IMR-90 (cell line): ENCODE results near the gene ISM2. TPM values are rescaled to one million over a fixed set of nuclear protein-coding genes. Genes with fewer than 3 reads are reported as not detected.
A peak's percentile ranks its signal among the peaks of the same experiment; 100 is the strongest.

Experiments used
- ATAC-seq: fragments of 200-7000 bp; cut with Tn5 transposase; 2 replicates; pipeline ENCODE4 v1.9.1; 2020; ENCODE audit warnings: low read depth, mild to moderate bottlenecking, moderate library complexity
- BruUV-seq: library from RNA; stranded (reverse); fragments of 400-500 nt; replicated peaks from 2 replicates; lab custom pipeline; 2021; lab: Mats Ljungman, UMichigan
- CTCF ChIA-PET: fragments of 300-600 bp; formaldehyde crosslinking; extraction: SDS; loops from one replicate; lab custom pipeline; 2021; ENCODE audit warnings: antibody characterized with exemption; lab: Yijun Ruan, JAX
- POLR2A ChIA-PET: fragments of 300-600 bp; sonication (Branson Sonifier 250); formaldehyde crosslinking; loops from one replicate; lab custom pipeline; 2022; ENCODE audit warnings: antibody characterized with exemption; ENCODE audit not compliant: unreplicated experiment; lab: Charles Lee
- DNase-seq: peaks from one replicate; pipeline ENCODE4 v3.0.0; 2013
- H2AFZ ChIP-seq: replicated peaks from 2 replicates; pipeline ENCODE3; 2013; ENCODE audit warnings: low read length, mild to moderate bottlenecking; ENCODE audit not compliant: poor library complexity
- H2AK5ac ChIP-seq: 2 replicates; pipeline ENCODE4 v1.6.1; 2013; ENCODE audit warnings: low read depth, low read length, inconsistent platforms
- H2AK9ac ChIP-seq: replicated peaks from 2 replicates; pipeline ENCODE3; 2013; ENCODE audit warnings: mild to moderate bottlenecking, low read depth, low read length, moderate library complexity; ENCODE audit not compliant: poor library complexity
- H2BK120ac ChIP-seq: 2 replicates; pipeline ENCODE4 v1.6.1; 2013; ENCODE audit warnings: low read depth, low read length, inconsistent platforms
- H2BK15ac ChIP-seq: 3 replicates; pipeline ENCODE4 v1.6.1; 2013; ENCODE audit warnings: low read depth, low read length, inconsistent platforms
- H2BK20ac ChIP-seq: 2 replicates; pipeline ENCODE4 v1.6.1; 2013; ENCODE audit warnings: low read depth, mild to moderate bottlenecking, inconsistent platforms, low read length, moderate library complexity
- H2BK5ac ChIP-seq: 2 replicates; pipeline ENCODE4 v1.6.1; 2013; ENCODE audit warnings: mild to moderate bottlenecking, low read depth, low read length, inconsistent platforms; ENCODE audit not compliant: poor library complexity, severe bottlenecking
- H3K14ac ChIP-seq: replicated peaks from 2 replicates; pipeline ENCODE4 v1.6.1; 2013; ENCODE audit warnings: low read depth, low read length, inconsistent platforms
- H3K18ac ChIP-seq: 2 replicates; pipeline ENCODE4 v1.6.1; 2013; ENCODE audit warnings: low read depth, low read length, control low read depth
- H3K23ac ChIP-seq: 2 replicates; pipeline ENCODE4 v1.6.1; 2013; ENCODE audit warnings: low read depth, low read length, inconsistent platforms
- H3K27ac ChIP-seq: 2 replicates; pipeline ENCODE4 v1.5.1; 2013; ENCODE audit warnings: mild to moderate bottlenecking, control low read depth, low read length; ENCODE audit not compliant: insufficient read depth
- H3K27me3 ChIP-seq: 2 replicates; pipeline ENCODE4 v1.6.1; 2013; ENCODE audit warnings: low read length; ENCODE audit not compliant: control insufficient read depth, insufficient read depth
- H3K36me3 ChIP-seq: 2 replicates; pipeline ENCODE4 v1.6.1; 2013; ENCODE audit warnings: low read length, mixed read lengths; ENCODE audit not compliant: control insufficient read depth, insufficient read depth
- H3K4ac ChIP-seq: 2 replicates; pipeline ENCODE4 v1.6.1; 2013; ENCODE audit warnings: low read depth, low read length, inconsistent platforms
- H3K4me1 ChIP-seq: 2 replicates; pipeline ENCODE4 v1.6.1; 2013; ENCODE audit warnings: low read length, mixed read lengths; ENCODE audit not compliant: control insufficient read depth, insufficient read depth
- H3K4me2 ChIP-seq: 2 replicates; pipeline ENCODE4 v1.6.1; 2013; ENCODE audit warnings: low read depth, mild to moderate bottlenecking, control low read depth, low read length, moderate library complexity
- H3K4me3 ChIP-seq: 2 replicates; pipeline ENCODE4 v1.5.1; 2013; ENCODE audit warnings: low read depth, mild to moderate bottlenecking, control low read depth, low read length, moderate library complexity; ENCODE audit not compliant: insufficient read depth
- H3K56ac ChIP-seq: 2 replicates; pipeline ENCODE4 v1.6.1; 2013; ENCODE audit warnings: low read length, inconsistent platforms; ENCODE audit not compliant: insufficient read depth; ENCODE audit errors: extremely low read depth
- H3K79me1 ChIP-seq, 2 experiments: 2 replicates each; pipeline ENCODE4 v1.6.1; 2013; ENCODE audit warnings: low read length in 2 of 2, inconsistent platforms in 1 of 2, low read depth in 1 of 2
- H3K9ac ChIP-seq: 2 replicates; pipeline ENCODE4 v1.6.1; 2013; ENCODE audit warnings: low read depth, low read length, control low read depth
- H3K9me1 ChIP-seq: 2 replicates; pipeline ENCODE4 v1.6.1; 2013; ENCODE audit warnings: low read length, inconsistent platforms; ENCODE audit not compliant: insufficient read depth
- H3K9me3 ChIP-seq: 2 replicates; pipeline ENCODE4 v1.6.1; 2013; ENCODE audit warnings: low read length; ENCODE audit not compliant: control insufficient read depth, insufficient read depth
- H4K20me1 ChIP-seq: 2 replicates; pipeline ENCODE4 v1.6.1; 2013; ENCODE audit warnings: low read length, inconsistent platforms; ENCODE audit not compliant: insufficient read depth
- H4K5ac ChIP-seq: 2 replicates; pipeline ENCODE4 v1.6.1; 2013; ENCODE audit warnings: mild to moderate bottlenecking, low read depth, low read length, control low read depth
- H4K8ac ChIP-seq, 2 experiments: 2 replicates each; pipeline ENCODE4 v1.6.1; 2013; ENCODE audit warnings: low read depth in 2 of 2, low read length in 2 of 2, control low read depth in 1 of 2, inconsistent platforms in 1 of 2
- H4K91ac ChIP-seq: 2 replicates; pipeline ENCODE4 v1.6.1; 2013; ENCODE audit warnings: low read depth, low read length, inconsistent platforms; ENCODE audit not compliant: insufficient read depth
- BHLHE40 ChIP-seq: fragments of 150-350 bp; IDR thresholded peaks from 2 replicates; pipeline ENCODE4 v1.6.1; 2016; ENCODE audit warnings: mild to moderate bottlenecking, low read depth, low read length
- CEBPB ChIP-seq: IDR thresholded peaks from 2 replicates; pipeline ENCODE4 v1.6.1; 2012; ENCODE audit warnings: low read depth, low read length, improper control_type of control experiment
- CHD1 ChIP-seq: IDR thresholded peaks from 2 replicates; pipeline ENCODE4 v1.6.1; 2012; ENCODE audit warnings: low read depth, low read length, improper control_type of control experiment
- MAFK ChIP-seq: IDR thresholded peaks from 2 replicates; pipeline ENCODE4 v1.6.1; 2012; ENCODE audit warnings: low read depth, low read length, improper control_type of control experiment
- RCOR1 ChIP-seq: IDR thresholded peaks from 2 replicates; pipeline ENCODE4 v1.6.1; 2012; ENCODE audit warnings: mild to moderate bottlenecking, low read length, improper control_type of control experiment; ENCODE audit not compliant: insufficient replicate concordance
- RFX5 ChIP-seq: IDR thresholded peaks from 2 replicates; pipeline ENCODE4 v1.8.0; 2012; ENCODE audit warnings: low read depth, mild to moderate bottlenecking, low read length, moderate library complexity
- WGBS, 2 experiments: methylation state at CpG; one replicate each; pipeline versions ENCODE4 v1.1.5 to v1.1.7; 2013; ENCODE audit warnings: missing lambda C conversion rate in 2 of 2; ENCODE audit not compliant: insufficient read length in 1 of 2; ENCODE audit errors: extremely low coverage in 2 of 2; 5-methylcytosine and 5-hydroxymethylcytosine counted together
- dilution Hi-C: fragments of 300-500 bp; cut with HindIII; formaldehyde crosslinking; loops from one replicate; pipeline ENCODE4 v1.14.3; 2018; ENCODE audit warnings: low sequenced_read_pairs; ENCODE audit not compliant: unreplicated experiment
- in situ Hi-C: fragments of 300-500 bp; cut with MboI; formaldehyde crosslinking; loops from 3 replicates; pipeline ENCODE4 v1.14.3; 2019; ENCODE audit warnings: low sequenced_read_pairs, inconsistent platforms, mixed read lengths
- intact Hi-C: fragments of 100-400 bp; cut with micrococcal nuclease; formaldehyde crosslinking; loops from 2 replicates; pipeline ENCODE4 v1.10.0; 2022
- polyA plus RNA-seq, 3 experiments: library from polyadenylated mRNA; depleted of rRNA; stranded (reverse); fragments of >200 nt; gene quantifications; 2 replicates each; pipeline ENCODE4 v1.2.3, GENCODE V29; 2012; ENCODE audit warnings: low replicate concordance in 1 of 3
- total RNA-seq: library from RNA; depleted of rRNA; stranded (reverse); fragments of >200 nt; gene quantifications from 2 replicates; pipeline ENCODE4 v1.2.3, GENCODE V29; 2012
- TF ChIP-seq, protein P1 (sequence below): fragments of 150-350 bp; IDR thresholded peaks from 2 replicates; pipeline ENCODE4 v1.6.1; 2017; ENCODE audit warnings: mild to moderate bottlenecking, antibody characterized with exemption, low read length, low read depth
- TF ChIP-seq, protein P2 (sequence below): conservative IDR thresholded peaks from 2 replicates; pipeline ENCODE4 v1.5.1; 2012; ENCODE audit warnings: mild to moderate bottlenecking, low read depth, low read length, improper control_type of control experiment

The ISM2 gene
- total and polyA plus RNA-seq, 2 of the 4 experiments (the other 2 are of a cell fraction) = under 0.01 to 0.12 TPM

DNA sequence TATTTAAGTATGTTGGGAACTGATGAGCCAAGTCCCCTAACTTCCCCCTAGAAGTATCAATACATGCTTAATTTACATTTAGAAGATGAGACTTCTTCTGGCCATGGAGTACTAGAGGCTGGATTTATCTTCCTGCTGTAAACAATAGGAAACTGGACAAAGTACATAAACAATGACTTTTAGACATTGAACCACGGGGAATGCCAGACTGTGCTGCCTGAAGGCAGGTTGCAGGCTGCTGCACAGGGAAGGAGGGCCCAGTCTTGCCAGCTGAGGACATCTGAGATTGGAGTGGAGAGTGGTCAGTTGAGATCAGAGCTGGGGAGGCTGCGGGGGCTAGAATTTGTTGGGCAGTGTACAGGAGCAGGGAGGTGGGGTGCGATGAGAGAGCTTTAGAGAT, 24.5 kb upstream of the ISM2 start:
- no peak overlapping the region for H4K8ac ChIP-seq
- DNase-seq (no peak), ATAC-seq (peak; percentile 37)
- H3K9me1 ChIP-seq = peaks cover 3% of the 10 kb centered on the region; the same call in 1 of the 2 replicates
- H3K36me3 ChIP-seq = peaks cover 18% of the 10 kb centered on the region
- H3K27ac ChIP-seq = no peak overlapping the region
- H3K4ac ChIP-seq = no peak overlapping the region
- H3K14ac ChIP-seq = no peak overlapping the region
- no peak overlapping the region for H3K4me3 ChIP-seq
- no peak overlapping the region for H2BK15ac ChIP-seq
- no TSS peak for BruUV-seq
- no peak overlapping the region for H3K56ac ChIP-seq
- intact Hi-C loops = no loop called here
- no peak overlapping the region for H4K91ac ChIP-seq
- peaks cover 3% of the 10 kb centered on the region; the same call in 1 of the 2 replicates for H3K4me1 ChIP-seq
- H2BK20ac ChIP-seq = no peak overlapping the region
- H3K9ac ChIP-seq = no peak overlapping the region
- ChIA-PET CTCF (no interaction called here), POLR2A (no interaction called here)
- H3K79me1 ChIP-seq = peaks cover 19 to 20% of the 10 kb centered on the region in 2 experiments
- no peak overlapping the region for H3K18ac ChIP-seq
- no peak overlapping the region for H3K4me2 ChIP-seq
- H2BK5ac ChIP-seq = no peak overlapping the region
- H3K27me3 ChIP-seq = no peaks in the 10 kb centered on the region
- H2AFZ ChIP-seq = no peak overlapping the region
- no peak overlapping the region for H2AK5ac ChIP-seq
- H4K5ac ChIP-seq = no peak overlapping the region
- H2BK120ac ChIP-seq = no peak overlapping the region
- WGBS, 2 experiments = no CpG with 5 or more reads among the region's 3 CpGs
- dilution Hi-C loops = no loop called here
- peaks cover 3% of the 10 kb centered on the region; the same call in 1 of the 2 replicates for H4K20me1 ChIP-seq
- no peak overlapping the region for H2AK9ac ChIP-seq
- in situ Hi-C loops = no loop called here
- no peak for TF ChIP-seq BHLHE40
- no peak for TF ChIP-seq CEBPB
- TF ChIP-seq CHD1 = no peak
- TF ChIP-seq, protein P1, sequence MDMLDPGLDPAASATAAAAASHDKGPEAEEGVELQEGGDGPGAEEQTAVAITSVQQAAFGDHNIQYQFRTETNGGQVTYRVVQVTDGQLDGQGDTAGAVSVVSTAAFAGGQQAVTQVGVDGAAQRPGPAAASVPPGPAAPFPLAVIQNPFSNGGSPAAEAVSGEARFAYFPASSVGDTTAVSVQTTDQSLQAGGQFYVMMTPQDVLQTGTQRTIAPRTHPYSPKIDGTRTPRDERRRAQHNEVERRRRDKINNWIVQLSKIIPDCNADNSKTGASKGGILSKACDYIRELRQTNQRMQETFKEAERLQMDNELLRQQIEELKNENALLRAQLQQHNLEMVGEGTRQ = no peak
- TF ChIP-seq RFX5 = no peak
- no peak for TF ChIP-seq RCOR1
- no peak for TF ChIP-seq MAFK
- TF ChIP-seq, protein P2, sequence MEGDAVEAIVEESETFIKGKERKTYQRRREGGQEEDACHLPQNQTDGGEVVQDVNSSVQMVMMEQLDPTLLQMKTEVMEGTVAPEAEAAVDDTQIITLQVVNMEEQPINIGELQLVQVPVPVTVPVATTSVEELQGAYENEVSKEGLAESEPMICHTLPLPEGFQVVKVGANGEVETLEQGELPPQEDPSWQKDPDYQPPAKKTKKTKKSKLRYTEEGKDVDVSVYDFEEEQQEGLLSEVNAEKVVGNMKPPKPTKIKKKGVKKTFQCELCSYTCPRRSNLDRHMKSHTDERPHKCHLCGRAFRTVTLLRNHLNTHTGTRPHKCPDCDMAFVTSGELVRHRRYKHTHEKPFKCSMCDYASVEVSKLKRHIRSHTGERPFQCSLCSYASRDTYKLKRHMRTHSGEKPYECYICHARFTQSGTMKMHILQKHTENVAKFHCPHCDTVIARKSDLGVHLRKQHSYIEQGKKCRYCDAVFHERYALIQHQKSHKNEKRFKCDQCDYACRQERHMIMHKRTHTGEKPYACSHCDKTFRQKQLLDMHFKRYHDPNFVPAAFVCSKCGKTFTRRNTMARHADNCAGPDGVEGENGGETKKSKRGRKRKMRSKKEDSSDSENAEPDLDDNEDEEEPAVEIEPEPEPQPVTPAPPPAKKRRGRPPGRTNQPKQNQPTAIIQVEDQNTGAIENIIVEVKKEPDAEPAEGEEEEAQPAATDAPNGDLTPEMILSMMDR = no peak
- H3K23ac ChIP-seq = no peak overlapping the region
- H3K9me3 ChIP-seq = no peaks in the 10 kb centered on the region
